ENCODE results near the gene UBE3B.

Gene UBE3B

DNA sequence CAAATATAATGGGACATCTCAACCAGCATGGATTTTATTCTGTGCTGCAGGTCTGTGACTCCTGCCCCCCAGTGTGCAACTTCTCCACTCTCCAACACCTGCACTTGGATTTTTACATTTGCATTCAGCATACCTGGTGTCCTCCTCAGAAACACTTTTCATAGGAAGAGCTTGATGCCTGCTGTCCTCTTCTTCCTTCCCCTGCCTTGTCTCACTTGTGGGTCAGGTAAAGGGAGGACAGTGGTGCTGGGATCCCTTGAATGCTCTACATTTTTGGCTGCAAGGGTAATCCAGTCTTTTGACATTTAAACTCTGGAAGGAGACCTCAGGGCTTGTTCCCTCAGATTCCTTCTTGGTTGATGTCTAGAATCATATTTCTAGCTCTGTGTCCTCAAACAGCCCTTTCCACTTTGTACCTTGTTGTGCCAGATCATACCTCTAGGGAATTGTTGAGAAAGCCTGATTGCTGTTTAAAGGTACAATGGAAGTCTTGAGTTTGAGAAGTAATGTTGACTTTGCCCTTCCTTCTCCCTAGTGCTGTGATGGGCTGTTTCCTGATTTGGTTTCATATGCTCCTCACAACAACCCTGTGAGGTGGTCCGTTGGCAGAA is 12.6 kb downstream of the UBE3B start:
- ChIA-PET POLR2A (no interaction called here), CTCF (interaction anchor here (1.6 kb wide), 1 partner anchor 28 kb away, joined by 4 read pairs; no protein-coding TSS in a partner anchor)
- no peak for DNase-seq (ENCODE audit: extremely low spot score)
- TF ChIP-seq, protein P1, sequence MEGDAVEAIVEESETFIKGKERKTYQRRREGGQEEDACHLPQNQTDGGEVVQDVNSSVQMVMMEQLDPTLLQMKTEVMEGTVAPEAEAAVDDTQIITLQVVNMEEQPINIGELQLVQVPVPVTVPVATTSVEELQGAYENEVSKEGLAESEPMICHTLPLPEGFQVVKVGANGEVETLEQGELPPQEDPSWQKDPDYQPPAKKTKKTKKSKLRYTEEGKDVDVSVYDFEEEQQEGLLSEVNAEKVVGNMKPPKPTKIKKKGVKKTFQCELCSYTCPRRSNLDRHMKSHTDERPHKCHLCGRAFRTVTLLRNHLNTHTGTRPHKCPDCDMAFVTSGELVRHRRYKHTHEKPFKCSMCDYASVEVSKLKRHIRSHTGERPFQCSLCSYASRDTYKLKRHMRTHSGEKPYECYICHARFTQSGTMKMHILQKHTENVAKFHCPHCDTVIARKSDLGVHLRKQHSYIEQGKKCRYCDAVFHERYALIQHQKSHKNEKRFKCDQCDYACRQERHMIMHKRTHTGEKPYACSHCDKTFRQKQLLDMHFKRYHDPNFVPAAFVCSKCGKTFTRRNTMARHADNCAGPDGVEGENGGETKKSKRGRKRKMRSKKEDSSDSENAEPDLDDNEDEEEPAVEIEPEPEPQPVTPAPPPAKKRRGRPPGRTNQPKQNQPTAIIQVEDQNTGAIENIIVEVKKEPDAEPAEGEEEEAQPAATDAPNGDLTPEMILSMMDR (IDR thresholded peaks at IDR 0.05; ENCODE audit: control extremely low read depth, extremely low read depth, low read depth, missing control alignments) = no peak

DNA sequence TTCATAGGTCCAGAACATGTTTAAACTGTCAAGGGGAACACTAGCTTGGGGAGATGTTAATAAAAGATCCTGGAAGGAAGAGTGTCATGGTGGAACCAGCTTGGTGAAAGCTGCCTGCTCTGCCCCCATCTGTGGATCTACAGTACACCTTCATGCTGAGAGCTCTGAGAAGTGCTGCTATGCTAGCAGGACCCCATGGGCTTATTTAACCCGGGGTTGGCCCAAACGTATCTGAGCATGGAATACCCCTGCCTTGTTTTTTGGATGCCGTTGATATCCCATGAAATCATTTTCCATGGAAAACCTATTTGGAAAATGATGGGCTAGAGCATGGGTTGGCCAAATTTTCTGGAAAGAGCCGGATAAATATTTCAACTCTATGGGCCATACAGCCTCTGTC is 14.2 kb downstream of the UBE3B start:
- TF ChIP-seq, protein P1 (IDR thresholded peaks at IDR 0.05; ENCODE audit: control extremely low read depth, extremely low read depth, low read depth, missing control alignments) = no peak
- CTCF ChIA-PET = interaction anchor here (1.0 kb wide), 2 partner anchors 13 to 63 kb away, joined by 3 read pairs; no protein-coding TSS in a partner anchor
- no peak for DNase-seq (ENCODE audit: extremely low spot score)
- POLR2A ChIA-PET = no interaction called here

DNA sequence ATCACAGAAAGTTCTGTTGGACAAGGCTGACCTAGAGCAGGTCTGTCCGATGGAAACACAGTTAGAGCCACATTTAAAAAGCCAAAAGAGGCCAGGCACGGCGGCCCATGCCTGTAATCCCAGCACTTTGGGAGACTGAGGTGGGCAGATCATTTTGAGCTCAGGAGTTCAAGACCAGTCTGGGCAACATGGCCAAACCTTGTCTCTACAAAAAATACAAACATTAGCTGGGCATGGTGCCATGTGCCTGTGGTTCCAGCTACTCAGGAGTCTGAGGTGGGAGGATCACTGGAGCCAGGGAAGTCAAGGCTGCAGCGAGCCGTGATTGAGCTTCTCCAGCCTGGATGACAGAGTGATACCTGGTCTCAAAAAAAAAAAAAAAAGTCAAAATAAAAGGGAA is 14.9 kb downstream of the UBE3B start:
- ChIA-PET POLR2A (no interaction called here), CTCF (no interaction called here)
- TF ChIP-seq, protein P1 (IDR thresholded peaks at IDR 0.05; ENCODE audit: control extremely low read depth, extremely low read depth, low read depth, missing control alignments) = no peak
- DNase-seq (ENCODE audit: extremely low spot score) = no peak

DNA sequence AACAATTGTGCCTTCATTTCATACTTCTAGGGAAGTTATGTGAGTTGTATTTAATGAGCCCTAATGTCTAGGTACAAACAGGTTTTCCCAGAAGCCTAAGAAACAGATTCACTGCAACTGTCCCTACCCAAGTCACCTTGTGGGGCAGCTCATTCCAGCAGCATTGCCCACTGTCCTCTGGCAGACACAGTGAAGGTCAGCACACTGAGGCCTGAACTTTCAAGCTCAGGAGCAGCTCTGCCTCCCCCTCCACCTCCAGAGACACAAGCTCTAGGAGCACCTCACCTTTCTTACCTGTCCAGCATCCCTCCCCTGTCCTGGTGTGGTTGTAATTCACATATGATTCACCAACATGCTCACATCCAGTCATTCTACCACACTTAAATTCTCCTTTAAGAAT is 15.7 kb downstream of the UBE3B start:
- ChIA-PET POLR2A (no interaction called here), CTCF (interaction anchor here (1.3 to 1.7 kb wide), 2 partner anchors 13 to 16 kb away, joined by 3 to 4 read pairs; partner anchors contain the start of genes KCTD10 and UBE3B)
- no peak for DNase-seq (ENCODE audit: extremely low spot score)
- TF ChIP-seq, protein P1 (IDR thresholded peaks at IDR 0.05; ENCODE audit: control extremely low read depth, extremely low read depth, low read depth, missing control alignments) = no peak

DNA sequence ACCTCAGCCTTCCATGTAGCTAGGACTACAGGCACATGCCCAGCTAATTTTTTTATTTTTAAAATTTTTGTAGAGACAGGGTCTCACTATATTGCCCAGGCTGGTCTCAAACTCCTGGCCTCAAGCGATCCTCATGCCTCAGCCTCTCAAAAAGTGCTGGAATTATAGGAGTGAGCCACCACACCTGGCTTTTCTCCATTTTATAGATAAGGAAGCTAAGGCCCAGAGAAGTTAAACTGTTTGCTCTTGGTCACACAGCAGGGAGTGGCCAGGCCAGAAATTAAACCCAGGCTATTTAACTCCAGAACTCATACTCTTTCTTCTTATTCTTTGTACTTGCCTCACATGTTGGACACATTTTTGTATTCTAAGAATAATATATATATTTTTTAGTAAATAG is 16.5 kb downstream of the UBE3B start:
- POLR2A ChIA-PET = no interaction called here
- DNase-seq (ENCODE audit: extremely low spot score) = no peak
- TF ChIP-seq, protein P1 (IDR thresholded peaks at IDR 0.05; ENCODE audit: control extremely low read depth, extremely low read depth, low read depth, missing control alignments) = no peak
- CTCF ChIA-PET = interaction anchor here (1.3 to 2.1 kb wide), 4 partner anchors 12 to 66 kb away, joined by 3 to 7 read pairs (median 4); partner anchors contain the start of genes KCTD10 and UBE3B

DNA sequence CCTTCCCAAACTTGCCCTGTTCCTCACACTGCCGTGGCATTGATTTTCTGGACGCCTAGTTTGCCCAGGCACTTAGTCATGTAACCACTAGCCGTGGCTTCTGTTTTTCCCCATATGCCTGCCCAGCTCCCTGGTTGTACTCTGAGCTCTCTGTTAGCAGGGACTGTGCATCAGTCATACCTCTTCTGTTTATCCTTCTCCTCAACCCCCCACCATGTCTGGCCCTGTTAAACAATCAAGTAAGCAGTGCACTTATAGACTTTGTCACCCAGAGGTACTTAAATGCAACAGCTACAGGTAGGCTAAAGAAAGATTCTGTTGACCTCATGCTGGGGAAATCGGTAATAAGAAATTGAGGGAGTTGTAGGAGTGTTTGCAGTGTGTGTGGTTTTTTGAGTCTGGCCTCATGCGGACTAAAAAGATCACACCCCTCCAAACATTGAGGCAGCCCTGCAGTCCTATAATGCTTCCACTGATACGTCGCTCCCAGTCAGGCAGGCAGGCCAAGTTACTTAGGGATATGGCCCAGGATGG is 17.0 kb downstream of the UBE3B start:
- TF ChIP-seq, protein P1 (IDR thresholded peaks at IDR 0.05; ENCODE audit: control extremely low read depth, extremely low read depth, low read depth, missing control alignments) = no peak
- POLR2A ChIA-PET = no interaction called here
- no peak for DNase-seq (ENCODE audit: extremely low spot score)
- CTCF ChIA-PET = interaction anchor here (1.3 to 2.1 kb wide), 4 partner anchors 11 to 66 kb away, joined by 3 to 7 read pairs (median 4); partner anchors contain the start of genes KCTD10 and UBE3B
